Mesothelial cell of epicardium (in vitro differentiated cells): ENCODE measurements around the gene CNIH1. TPM values are rescaled to one million over a fixed set of nuclear protein-coding genes. Genes with fewer than 3 reads are reported as not detected.
A peak's percentile ranks its signal among the peaks of the same experiment; 100 is the strongest.
"Not testable (repeated sequence)": the region's sequence is repeated elsewhere in the genome, so short reads cannot be mapped to it uniquely, and the experiment has no call there.

Experiments used
- DNase-seq, 2 experiments: peaks; one replicate each; pipeline ENCODE4 v3.0.0; 2021; ENCODE audit warnings: low spot score in 2 of 2; ENCODE audit not compliant: unreplicated experiment in 2 of 2
- H3K27ac Mint-ChIP-seq: 2 replicates; pipeline ENCODE4 v1.8.0; 2021; ENCODE audit warnings: mixed read lengths
- H3K27me3 Mint-ChIP-seq: 2 replicates; pipeline ENCODE4 v1.8.0; 2021; ENCODE audit warnings: low read depth, mixed read lengths
- H3K36me3 Mint-ChIP-seq: 2 replicates; pipeline ENCODE4 v1.8.0; 2021; ENCODE audit warnings: mixed read lengths
- H3K4me1 Mint-ChIP-seq: 2 replicates; pipeline ENCODE4 v1.8.0; 2021; ENCODE audit warnings: mixed read lengths
- H3K4me3 Mint-ChIP-seq: 2 replicates; pipeline ENCODE4 v1.8.0; 2021; ENCODE audit warnings: mild to moderate bottlenecking, moderate library complexity, mixed read lengths
- H3K9me3 Mint-ChIP-seq: 2 replicates; pipeline ENCODE4 v1.8.0; 2021; ENCODE audit warnings: mixed read lengths
- CTCF ChIP-seq: fragments of 200-600 bp; sonication (generic); IDR thresholded peaks from one replicate; pipeline ENCODE4 v1.5.0; 2021; ENCODE audit warnings: antibody characterized with exemption; ENCODE audit not compliant: unreplicated experiment
- total RNA-seq: library from RNA; stranded (reverse); gene quantifications from 3 replicates; pipeline ENCODE4 v1.2.1, GENCODE V29; 2021

The CNIH1 gene
- total RNA-seq, 1 donor from 2014 or later = 97.6 TPM

- Mint-ChIP-seq H3K27ac (no peak overlapping the region), H3K27me3 (no peaks in the 10 kb centered on the region)
Measured at GRCh38 chr14:54423991-54424390, 17.2 kb downstream of the CNIH1 start.

DNA sequence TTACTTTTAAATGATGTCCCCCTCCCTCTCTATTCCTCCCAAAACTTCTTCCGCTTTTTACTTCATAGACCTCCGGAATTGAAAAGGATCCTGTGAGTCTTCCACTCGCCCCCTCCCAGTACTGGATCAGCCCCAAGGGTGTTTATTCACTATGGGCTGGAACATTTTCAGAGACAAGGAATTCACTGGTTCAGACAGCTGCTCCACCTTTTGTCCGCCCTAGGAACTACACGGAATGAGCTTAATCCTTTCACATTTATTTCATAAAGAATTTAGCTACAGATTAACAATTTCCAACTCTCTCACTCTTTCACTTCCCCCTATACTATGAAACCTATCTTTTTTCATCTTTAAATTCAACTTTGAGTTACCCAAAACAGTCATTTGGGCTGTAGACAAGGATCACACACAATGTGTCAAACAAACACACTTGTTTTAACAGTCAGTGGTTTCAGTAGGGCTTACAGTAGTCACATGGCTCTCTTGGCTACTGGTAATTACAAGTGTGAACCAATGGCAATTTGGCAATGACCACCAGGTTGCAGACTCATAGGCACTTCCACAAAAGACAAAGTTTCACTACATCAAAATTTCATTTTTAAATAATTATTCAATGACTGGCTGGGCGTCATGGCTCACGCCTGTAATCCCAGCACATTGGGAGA lies 20.6 kb downstream of the CNIH1 start:
- peak; percentile 35 for TF ChIP-seq CTCF
- no peak for DNase-seq
- H3K36me3 Mint-ChIP-seq = peaks cover 2% of the 10 kb centered on the region
- H3K9me3 Mint-ChIP-seq = no peaks in the 10 kb centered on the region
- no peak overlapping the region for H3K27ac Mint-ChIP-seq
- H3K4me1 Mint-ChIP-seq = peaks cover 2% of the 10 kb centered on the region
- H3K27me3 Mint-ChIP-seq = no peaks in the 10 kb centered on the region
- H3K4me3 Mint-ChIP-seq = no peak overlapping the region

More at GRCh38 chr14:54423991-54424390, 17.2 kb downstream of the CNIH1 start:
- Mint-ChIP-seq H3K9me3 (no peaks in the 10 kb centered on the region), H3K4me1 (peaks cover 2% of the 10 kb centered on the region), H3K36me3 (peaks cover 12% of the 10 kb centered on the region), H3K4me3 (no peak overlapping the region)
- no peak for TF ChIP-seq CTCF
- no peak for DNase-seq

- no peak for TF ChIP-seq CTCF
- H3K4me3 Mint-ChIP-seq = no peak overlapping the region
- no peaks in the 10 kb centered on the region for H3K27me3 Mint-ChIP-seq
- H3K27ac Mint-ChIP-seq = no peak overlapping the region
- no peaks in the 10 kb centered on the region for H3K4me1 Mint-ChIP-seq
- no peak for DNase-seq
- H3K9me3 Mint-ChIP-seq = peaks cover 2% of the 10 kb centered on the region
- peaks cover 20% of the 10 kb centered on the region for H3K36me3 Mint-ChIP-seq
Measured at GRCh38 chr14:54411371-54411770, 29.8 kb downstream of the CNIH1 start.

GRCh38 chr14:54410215-54410614 lies 31.0 kb downstream of the CNIH1 start:
- Mint-ChIP-seq H3K4me1 (no peaks in the 10 kb centered on the region), H3K9me3 (peaks cover 6% of the 10 kb centered on the region), H3K36me3 (peaks cover 29% of the 10 kb centered on the region), H3K27me3 (no peaks in the 10 kb centered on the region), H3K4me3 (no peak overlapping the region), H3K27ac (no peak overlapping the region)
- TF ChIP-seq CTCF = no peak
- DNase-seq = no peak

DNA sequence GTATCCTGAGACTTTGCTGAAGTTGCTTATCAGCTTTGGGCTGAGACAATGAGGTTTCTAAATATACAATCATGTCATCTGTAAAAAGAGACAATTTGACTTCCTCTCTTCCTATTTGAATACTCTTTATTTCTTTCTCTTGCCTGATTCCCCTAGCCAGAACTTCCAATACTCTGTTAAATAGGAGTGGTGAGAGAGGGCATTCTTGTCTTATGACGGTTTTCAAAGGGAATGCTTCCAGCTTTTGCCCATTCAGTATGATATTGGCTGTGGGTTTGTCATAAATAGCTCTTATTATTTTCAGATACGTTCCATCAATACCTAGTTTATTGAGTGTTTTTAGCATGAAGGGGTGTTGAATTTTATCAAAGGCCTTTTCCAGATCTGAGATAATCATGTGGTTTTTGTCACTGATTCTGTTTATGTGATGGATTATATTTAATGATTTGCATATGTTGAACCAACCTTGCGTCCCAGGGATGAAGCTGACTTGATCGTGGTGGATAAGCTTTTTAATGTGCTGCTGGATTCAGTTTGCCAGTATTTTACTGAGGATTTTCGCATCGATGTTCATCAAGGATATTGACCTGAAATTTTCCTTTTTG lies 37.7 kb downstream of the CNIH1 start:
- H3K9me3 Mint-ChIP-seq = peaks cover 11% of the 10 kb centered on the region
- peaks cover 48% of the 10 kb centered on the region for H3K36me3 Mint-ChIP-seq
- not testable (repeated sequence) for H3K4me1 Mint-ChIP-seq, H3K27ac Mint-ChIP-seq, DNase-seq, H3K27me3 Mint-ChIP-seq, H3K4me3 Mint-ChIP-seq

DNA sequence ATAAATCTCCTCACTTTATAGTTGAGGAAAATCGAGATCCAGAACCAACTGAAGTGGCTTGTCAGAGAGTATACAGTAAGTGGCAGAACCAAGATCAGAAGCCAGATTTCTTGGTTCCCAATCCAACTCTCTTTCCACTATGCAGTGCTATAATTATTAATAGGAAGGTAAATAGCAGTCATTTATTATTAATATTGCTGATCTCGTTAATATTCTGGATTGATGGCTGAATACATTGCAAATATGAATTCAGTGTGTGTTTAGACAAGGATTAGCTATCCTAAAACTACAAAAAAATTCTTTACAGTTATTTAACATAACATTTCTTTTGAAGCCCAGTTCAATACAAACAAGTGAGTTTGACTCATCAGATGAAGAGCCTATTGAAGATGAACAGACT lies 41.6 kb downstream of the CNIH1 start:
- H3K27me3 Mint-ChIP-seq = no peaks in the 10 kb centered on the region
- H3K4me3 Mint-ChIP-seq = no peak overlapping the region
- peaks cover 17% of the 10 kb centered on the region for H3K36me3 Mint-ChIP-seq
- no peak overlapping the region for H3K27ac Mint-ChIP-seq
- H3K4me1 Mint-ChIP-seq = peaks cover 18% of the 10 kb centered on the region
- TF ChIP-seq CTCF = no peak
- peaks cover 5% of the 10 kb centered on the region for H3K9me3 Mint-ChIP-seq
- DNase-seq = no peak
